LNCaP clone FGC (cell line): ENCODE measurements around the gene HIVEP3.

ENCODE experiments used
- DNase-seq: peaks from one replicate; pipeline ENCODE4 v3.0.0-alpha.2; 2011; ENCODE audit warnings: low read depth
- H3K4me3 ChIP-seq: 2 replicates; pipeline ENCODE4 v1.5.1; 2011; ENCODE audit warnings: mild to moderate bottlenecking, low read depth, low read length, control low read depth
- TF ChIP-seq, protein P1 (sequence below): IDR thresholded peaks from 2 replicates; pipeline ENCODE4 v1.5.1; 2012; ENCODE audit warnings: mild to moderate bottlenecking; ENCODE audit not compliant: control insufficient read depth, insufficient read depth; ENCODE audit errors: extremely low read depth

The HIVEP3 gene

DNA sequence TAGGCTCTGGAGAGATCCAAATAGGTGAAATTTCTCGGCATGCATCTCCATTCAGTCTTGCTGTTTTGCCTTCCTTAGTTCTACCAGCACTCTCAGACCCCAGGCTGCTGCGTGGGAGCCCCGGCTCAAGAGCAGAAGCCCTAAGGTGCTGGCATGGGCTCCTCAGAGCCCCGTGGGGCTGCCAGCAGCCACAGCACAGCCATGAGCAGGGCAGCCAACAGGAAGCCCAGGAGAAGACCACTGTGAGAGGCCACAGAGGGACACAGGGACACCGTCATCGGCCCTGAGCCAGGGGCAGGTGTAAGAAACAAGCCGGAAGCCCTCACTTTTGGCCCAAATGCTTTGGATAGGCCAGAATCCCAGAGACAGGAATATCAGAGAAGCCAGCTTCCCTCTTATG, 66.6 kb downstream of the HIVEP3 start:
- TF ChIP-seq, protein P1, sequence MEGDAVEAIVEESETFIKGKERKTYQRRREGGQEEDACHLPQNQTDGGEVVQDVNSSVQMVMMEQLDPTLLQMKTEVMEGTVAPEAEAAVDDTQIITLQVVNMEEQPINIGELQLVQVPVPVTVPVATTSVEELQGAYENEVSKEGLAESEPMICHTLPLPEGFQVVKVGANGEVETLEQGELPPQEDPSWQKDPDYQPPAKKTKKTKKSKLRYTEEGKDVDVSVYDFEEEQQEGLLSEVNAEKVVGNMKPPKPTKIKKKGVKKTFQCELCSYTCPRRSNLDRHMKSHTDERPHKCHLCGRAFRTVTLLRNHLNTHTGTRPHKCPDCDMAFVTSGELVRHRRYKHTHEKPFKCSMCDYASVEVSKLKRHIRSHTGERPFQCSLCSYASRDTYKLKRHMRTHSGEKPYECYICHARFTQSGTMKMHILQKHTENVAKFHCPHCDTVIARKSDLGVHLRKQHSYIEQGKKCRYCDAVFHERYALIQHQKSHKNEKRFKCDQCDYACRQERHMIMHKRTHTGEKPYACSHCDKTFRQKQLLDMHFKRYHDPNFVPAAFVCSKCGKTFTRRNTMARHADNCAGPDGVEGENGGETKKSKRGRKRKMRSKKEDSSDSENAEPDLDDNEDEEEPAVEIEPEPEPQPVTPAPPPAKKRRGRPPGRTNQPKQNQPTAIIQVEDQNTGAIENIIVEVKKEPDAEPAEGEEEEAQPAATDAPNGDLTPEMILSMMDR, result no peak
- no peak for DNase-seq

GRCh38 chr1:41851589-41851988, 67.1 kb downstream of the HIVEP3 start:
- TF ChIP-seq, protein P1, result no peak
- DNase-seq, result no peak
- H3K4me3 ChIP-seq, result no peak overlapping the region

More for the DNA sequence above, 66.6 kb downstream of the HIVEP3 start:
- no peak overlapping the region for H3K4me3 ChIP-seq

- H3K4me3 ChIP-seq, result no peak overlapping the region
- TF ChIP-seq, protein P1, result no peak
- DNase-seq, result no peak
Observed at GRCh38 chr1:41850029-41850428, 68.7 kb downstream of the HIVEP3 start.

- no peak overlapping the region for H3K4me3 ChIP-seq
- DNase-seq, result no peak
- TF ChIP-seq, protein P1, result no peak
Observed at GRCh38 chr1:41849211-41849759, 69.4 kb downstream of the HIVEP3 start.

DNA sequence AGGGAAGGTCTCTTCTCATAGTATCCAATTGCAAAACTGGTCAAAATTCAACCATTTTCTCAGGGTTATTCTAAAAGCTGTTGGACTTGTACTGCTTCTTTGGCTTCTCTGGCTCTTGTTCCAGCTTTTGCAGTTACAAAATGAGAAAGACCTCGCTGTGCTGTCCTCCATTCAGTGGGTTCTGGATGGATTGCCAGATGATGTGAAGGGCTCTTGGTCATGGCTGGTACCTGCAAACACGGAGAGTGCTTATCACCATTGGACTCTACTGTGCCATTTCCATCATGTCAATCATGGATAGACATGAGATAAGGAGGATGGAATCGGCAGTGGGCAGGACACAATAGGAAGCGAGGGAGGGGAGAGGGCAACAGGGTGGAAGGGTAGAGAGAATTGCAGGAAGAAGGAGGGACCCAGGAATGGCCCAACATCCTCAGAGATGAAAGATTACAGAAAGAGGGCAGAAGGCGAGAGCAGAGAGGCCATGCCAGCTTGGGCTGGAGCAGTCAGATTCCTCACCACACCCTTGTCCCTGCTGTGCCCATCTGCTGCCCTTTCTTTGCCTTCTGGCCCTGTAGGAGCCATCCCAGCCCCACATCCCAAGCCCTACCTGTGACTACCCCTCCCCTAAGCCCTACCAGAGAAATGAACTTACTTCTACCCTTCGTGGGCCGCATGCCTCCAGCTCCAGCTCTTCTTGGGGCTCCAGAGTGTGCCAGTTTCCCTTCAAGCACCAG, 70.3 kb downstream of the HIVEP3 start:
- no peak for DNase-seq
- H3K4me3 ChIP-seq, result no peak overlapping the region
- TF ChIP-seq, protein P1, result no peak

- DNase-seq, result no peak
- no peak overlapping the region for H3K4me3 ChIP-seq
- TF ChIP-seq, protein P1, result no peak
Observed at GRCh38 chr1:41847733-41848132, 71.0 kb downstream of the HIVEP3 start.
